Measurements from ENCODE around the gene TRAF3. TPM values are rescaled to one million over a fixed set of nuclear protein-coding genes. Genes with fewer than 3 reads are reported as not detected.

The TRAF3 gene
- total RNA-seq, 4 donors from 2014 or later, result 5.5 to 14.7 (median 6.9) TPM

DNA sequence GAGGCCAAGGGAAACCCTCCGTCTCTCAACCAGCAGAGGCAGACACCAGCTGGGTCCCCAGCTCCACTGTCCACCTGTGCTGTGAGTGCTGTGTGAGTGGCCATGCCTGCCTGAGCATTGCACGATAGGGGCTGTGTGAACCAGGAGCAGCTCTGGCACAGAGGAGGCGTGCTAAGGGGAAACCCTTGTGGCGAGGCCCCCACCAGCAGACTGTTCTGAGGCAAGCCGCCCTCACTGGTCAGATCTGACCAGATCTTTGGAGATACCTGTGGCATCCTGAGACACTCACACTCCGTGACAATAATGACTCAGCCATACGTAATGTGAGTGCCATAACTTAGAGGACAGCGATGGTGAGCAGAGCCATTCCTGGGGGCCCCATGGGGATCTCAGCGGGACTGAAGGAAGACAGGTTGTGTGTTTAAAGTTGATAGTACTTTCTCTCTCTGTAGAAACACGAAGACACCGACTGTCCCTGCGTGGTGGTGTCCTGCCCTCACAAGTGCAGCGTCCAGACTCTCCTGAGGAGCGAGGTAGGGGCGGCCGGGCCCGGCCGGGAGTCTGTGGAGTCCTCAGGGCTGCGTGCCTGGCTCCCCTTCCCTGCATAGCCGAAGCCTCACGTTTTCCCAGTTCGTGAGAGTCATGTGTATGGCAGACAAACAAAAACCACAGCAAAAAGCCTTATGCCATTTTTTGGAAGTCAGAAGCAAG is 108.6 kb downstream of the TRAF3 start:
- in situ Hi-C loops (cut with MboI; ENCODE audit: low sequenced_read_pairs in 4 of 4), result no loop called here
- Histone ChIP-seq H3K9me3 (no peaks in the 10 kb centered on the region), H3K27me3 (no peaks in the 10 kb centered on the region), H3K36me3 (peaks cover 0 to 16% of the 10 kb centered on the region in 2 donors), H3K4me3 (no peak overlapping the region), H3K4me1 (peaks cover 6 to 8% of the 10 kb centered on the region in 2 donors), H3K27ac (no peak overlapping the region)
- TF ChIP-seq CTCF (IDR thresholded peaks at IDR 0.05 in 4 of 5, conservative IDR thresholded peaks at IDR 0.05 in 1 of 5) (no peak), POLR2A (IDR thresholded peaks at IDR 0.05) (no peak)
- ATAC-seq (no peak), DNase-seq (no peak)
- intact Hi-C loops (cut with DNase I; ENCODE audit: low total_unique reads), result no loop called here

DNA sequence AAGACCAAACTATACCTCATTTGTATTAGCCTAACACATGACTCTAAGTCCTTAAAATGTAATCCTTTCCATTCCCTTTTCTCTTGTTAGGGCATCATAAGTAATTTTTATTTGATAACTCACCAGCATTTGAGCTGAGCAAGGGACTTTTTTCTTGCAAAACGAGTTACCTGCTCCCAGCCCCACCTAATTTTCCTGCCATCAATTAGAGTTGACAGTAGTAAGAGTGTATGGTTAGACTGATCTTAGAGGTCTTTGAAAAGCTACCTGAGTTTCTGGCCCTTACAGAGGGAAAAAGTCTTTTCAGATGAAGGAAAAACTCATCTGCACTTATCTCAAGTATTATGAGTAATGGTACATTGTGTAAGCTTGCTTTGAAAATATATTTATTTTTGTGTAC is 111.5 kb downstream of the TRAF3 start:
- ATAC-seq (no peak), DNase-seq (no peak)
- Histone ChIP-seq H3K4me3 (no peak overlapping the region), H3K4me1 (no peaks in the 10 kb centered on the region), H3K27me3 (no peaks in the 10 kb centered on the region), H3K9me3 (no peaks in the 10 kb centered on the region), H3K27ac (no peak overlapping the region), H3K36me3 (peaks cover 0 to 16% of the 10 kb centered on the region in 2 donors)
- intact Hi-C loops (cut with DNase I; ENCODE audit: low total_unique reads), result no loop called here
- TF ChIP-seq POLR2A (IDR thresholded peaks at IDR 0.05), result no peak
- TF ChIP-seq CTCF (IDR thresholded peaks at IDR 0.05 in 4 of 5, conservative IDR thresholded peaks at IDR 0.05 in 1 of 5), result no peak
- in situ Hi-C loops (cut with MboI; ENCODE audit: low sequenced_read_pairs in 4 of 4), result no loop called here

GRCh38 chr14:102889615-102890014 is 112.4 kb downstream of the TRAF3 start:
- intact Hi-C loops (cut with DNase I; ENCODE audit: low total_unique reads), result no loop called here

GRCh38 chr14:102891111-102891510 is 113.9 kb downstream of the TRAF3 start:
- DNase-seq (no peak), ATAC-seq (no peak)
- no peaks in the 10 kb centered on the region for H3K27me3 ChIP-seq
- in situ Hi-C loops (cut with MboI; ENCODE audit: low sequenced_read_pairs in 4 of 4) (no loop called here), intact Hi-C loops (cut with DNase I; ENCODE audit: low total_unique reads) (no loop called here)
- peaks cover 0 to 20% of the 10 kb centered on the region in 2 donors for H3K36me3 ChIP-seq
- no peaks in the 10 kb centered on the region for H3K9me3 ChIP-seq
- no peak overlapping the region for H3K4me3 ChIP-seq
- no peaks in the 10 kb centered on the region for H3K4me1 ChIP-seq
- H3K27ac ChIP-seq, result no peak overlapping the region
- TF ChIP-seq CTCF (IDR thresholded peaks at IDR 0.05 in 4 of 5, conservative IDR thresholded peaks at IDR 0.05 in 1 of 5), result no peak
- TF ChIP-seq POLR2A (IDR thresholded peaks at IDR 0.05), result no peak

More at GRCh38 chr14:102889615-102890014, 112.4 kb downstream of the TRAF3 start:
- DNase-seq (no peak), ATAC-seq (no peak)
- Histone ChIP-seq H3K27ac (no peak overlapping the region), H3K4me1 (no peaks in the 10 kb centered on the region), H3K9me3 (no peaks in the 10 kb centered on the region), H3K27me3 (no peaks in the 10 kb centered on the region), H3K4me3 (no peak overlapping the region), H3K36me3 (peaks cover 0 to 16% of the 10 kb centered on the region in 2 donors)
- in situ Hi-C loops (cut with MboI; ENCODE audit: low sequenced_read_pairs in 4 of 4), result no loop called here
- TF ChIP-seq POLR2A (IDR thresholded peaks at IDR 0.05) (no peak), CTCF (IDR thresholded peaks at IDR 0.05 in 4 of 5, conservative IDR thresholded peaks at IDR 0.05 in 1 of 5) (no peak)
